Coronary artery (tissue), 2 donors: ENCODE data around the gene EHF.

Source experiments
- DNase-seq: peaks from one replicate; pipeline ENCODE4 v3.0.0-alpha.2; 2017; ENCODE audit warnings: low spot score
- H3K27ac ChIP-seq, 2 donors: fragments of 200-600 bp; sonication (generic); one replicate each; pipeline ENCODE4 v1.5.1; 2016 to 2019
- H3K4me3 ChIP-seq: fragments of 200-600 bp; sonication (generic); 2 replicates; pipeline ENCODE4 v1.5.1; 2016; ENCODE audit warnings: mild to moderate bottlenecking, moderate library complexity
- CTCF ChIP-seq: fragments of 200-600 bp; sonication (generic); IDR thresholded peaks from one replicate; pipeline ENCODE4 v1.5.1; 2019; ENCODE audit warnings: antibody characterized with exemption

The EHF gene

DNA sequence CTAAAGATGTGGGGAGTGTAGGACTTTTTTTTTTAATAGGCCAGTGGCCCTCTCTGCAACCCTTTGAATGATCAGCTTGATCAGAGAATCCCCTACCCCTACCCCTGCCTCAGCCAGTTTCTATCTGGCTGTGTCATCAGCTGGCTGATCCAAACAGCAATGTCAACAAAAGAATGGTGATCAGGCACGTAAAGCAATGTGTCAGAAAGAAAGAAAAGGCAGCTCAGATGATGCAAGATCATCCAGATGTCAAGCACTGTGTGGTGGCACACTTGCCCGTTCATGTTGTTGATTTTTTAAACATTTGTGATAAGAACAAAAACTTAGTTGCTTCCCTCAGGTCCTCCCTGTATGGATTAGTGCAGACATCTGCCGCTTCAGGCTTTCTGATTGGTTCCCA, 26.3 kb upstream of the EHF start:
- H3K4me3 ChIP-seq = no peak overlapping the region
- no peak overlapping the region for H3K27ac ChIP-seq
- DNase-seq = no peak
- TF ChIP-seq CTCF = no peak

DNA sequence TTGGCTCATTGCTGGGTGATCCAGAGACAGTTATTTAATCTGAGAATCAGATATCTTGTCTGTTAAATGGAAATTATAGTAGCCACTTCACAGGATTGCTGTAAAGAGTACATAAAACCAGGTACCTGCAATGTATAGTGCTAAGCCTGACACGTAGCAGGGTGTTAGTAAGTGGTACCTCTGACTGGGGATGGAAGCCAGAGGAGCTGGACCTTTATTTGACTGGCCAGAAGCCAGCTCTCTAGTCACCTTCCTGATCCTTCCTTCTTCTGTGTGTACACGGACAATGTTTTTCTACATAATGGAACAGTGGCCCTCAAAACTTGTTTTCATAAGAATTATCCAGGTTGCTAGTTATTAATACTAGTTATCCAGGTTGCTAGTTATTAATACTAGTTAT, 25.5 kb upstream of the EHF start:
- Histone ChIP-seq H3K27ac (no peak overlapping the region), H3K4me3 (no peak overlapping the region)
- TF ChIP-seq CTCF = no peak
- no peak for DNase-seq

GRCh38 chr11:34595960-34596644, 24.8 kb upstream of the EHF start:
- Histone ChIP-seq H3K4me3 (no peak overlapping the region), H3K27ac (no peak overlapping the region)
- no peak for TF ChIP-seq CTCF
- no peak for DNase-seq

GRCh38 chr11:34599406-34599945, 21.4 kb upstream of the EHF start:
- TF ChIP-seq CTCF = no peak
- Histone ChIP-seq H3K4me3 (no peak overlapping the region), H3K27ac (no peak overlapping the region)
- DNase-seq = no peak

- no peak for DNase-seq
- Histone ChIP-seq H3K4me3 (no peak overlapping the region), H3K27ac (no peak overlapping the region)
- no peak for TF ChIP-seq CTCF
These were observed 20.4 kb upstream of the EHF start for GRCh38 chr11:34600339-34601084.

DNA sequence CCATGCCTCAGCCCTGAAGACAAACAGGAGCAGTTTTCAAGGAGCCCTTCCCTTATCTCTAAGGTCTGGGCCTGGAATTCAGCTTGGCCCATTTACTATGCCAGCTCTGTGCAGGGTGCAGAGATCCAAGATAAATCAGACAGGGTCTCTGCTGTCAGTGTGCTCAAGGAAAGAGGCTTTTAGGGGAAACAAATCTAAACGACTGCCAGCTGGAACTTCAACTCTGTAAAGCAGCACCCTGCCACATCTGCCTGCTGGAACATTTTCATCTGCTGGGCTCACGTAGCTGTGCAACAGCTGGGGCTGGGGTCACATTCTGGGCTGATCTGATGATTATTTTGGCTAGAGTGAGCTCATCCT, 19.8 kb upstream of the EHF start:
- no peak for TF ChIP-seq CTCF
- Histone ChIP-seq H3K27ac (no peak overlapping the region), H3K4me3 (no peak overlapping the region)
- no peak for DNase-seq

- Histone ChIP-seq H3K4me3 (no peak overlapping the region), H3K27ac (no peak overlapping the region)
- no peak for TF ChIP-seq CTCF
- no peak for DNase-seq
These were observed 19.3 kb upstream of the EHF start for GRCh38 chr11:34601609-34602008.
